ENCODE data around the gene AHDC1. TPM values are rescaled to one million over a fixed set of nuclear protein-coding genes. Genes with fewer than 3 reads are reported as not detected.

AHDC1 gene
- polyA plus RNA-seq, 3 donors, result 0.16 to 3.3 (median 0.30) TPM

GRCh38 chr1:27583479-27583878 is 20.5 kb downstream of the AHDC1 start:
- Histone ChIP-seq H3K27ac (ENCODE audit: low read depth in 1 of 2, low read length in 2 of 2) (no peak overlapping the region), H3K27me3 (ENCODE audit: control insufficient read depth in 2 of 2, insufficient read depth in 2 of 2, low read length in 2 of 2) (no peaks in the 10 kb centered on the region), H3K4me3 (replicated peaks in 1 of 3; ENCODE audit: low read depth in 2 of 3, low read length in 3 of 3) (no peak overlapping the region), H3K9ac (ENCODE audit: insufficient read depth, low read length, poor library complexity, severe bottlenecking) (no peak overlapping the region), H4K20me1 (ENCODE audit: insufficient read depth, low read length) (peaks cover 8% of the 10 kb centered on the region), H3K4me1 (ENCODE audit: control insufficient read depth in 1 of 2, insufficient read depth in 2 of 2, low read length in 2 of 2) (no peaks in the 10 kb centered on the region), H3K36me3 (replicated peaks in 1 of 2; ENCODE audit: control insufficient read depth in 1 of 2, insufficient read depth in 2 of 2, low read length in 2 of 2) (no peaks in the 10 kb centered on the region), H3K9me3 (replicated peaks in 1 of 2; ENCODE audit: control insufficient read depth in 1 of 2, insufficient read depth in 1 of 2, low read length in 2 of 2) (no peaks in the 10 kb centered on the region), H3K4me2 (replicated peaks; ENCODE audit: extremely low read depth, low read length, poor library complexity, severe bottlenecking) (no peak overlapping the region), H3K79me2 (ENCODE audit: insufficient read depth, low read length) (no peaks in the 10 kb centered on the region), H2AFZ (ENCODE audit: insufficient read depth, low read depth, low read length, poor library complexity, severe bottlenecking) (no peak overlapping the region)
- intact Hi-C loops (cut with micrococcal nuclease), result no loop called here
- Mint-ChIP-seq H3K9me3 (peaks cover 0 to 1% (median 0%) of the 10 kb centered on the region in 7 donors), H3K4me1 (peaks cover 3% of the 10 kb centered on the region), H3K27me3 (ENCODE audit: low read depth in 3 of 3) (peaks cover 0 to 2% (median 0%) of the 10 kb centered on the region in 3 donors), H3K36me3 (peaks cover 0 to 2% of the 10 kb centered on the region in 2 donors), H3K27ac (no peak overlapping the region), H3K4me3 (no peak overlapping the region)
- WGBS (ENCODE audit: insufficient coverage), result no CpG with 5 or more reads among the region's 3 CpGs
- no peak for TF ChIP-seq CTCF (IDR thresholded peaks at IDR 0.05)
- DNase-seq, result no peak

GRCh38 chr1:27581823-27582243 is 22.1 kb downstream of the AHDC1 start:
- no peak overlapping the region for H3K27ac Mint-ChIP-seq
- peaks cover 5 to 9% of the 10 kb centered on the region in 2 donors for H3K4me1 ChIP-seq (ENCODE audit: control insufficient read depth in 1 of 2, insufficient read depth in 2 of 2, low read length in 2 of 2)
- H3K4me2 ChIP-seq (replicated peaks; ENCODE audit: extremely low read depth, low read length, poor library complexity, severe bottlenecking), result no peak overlapping the region
- H2AFZ ChIP-seq (ENCODE audit: insufficient read depth, low read depth, low read length, poor library complexity, severe bottlenecking), result no peak overlapping the region
- H3K9me3 ChIP-seq (replicated peaks in 1 of 2; ENCODE audit: control insufficient read depth in 1 of 2, insufficient read depth in 1 of 2, low read length in 2 of 2), result no peaks in the 10 kb centered on the region
- H3K79me2 ChIP-seq (ENCODE audit: insufficient read depth, low read length), result no peaks in the 10 kb centered on the region
- no peak overlapping the region for H3K4me3 Mint-ChIP-seq
- H4K20me1 ChIP-seq (ENCODE audit: insufficient read depth, low read length), result peaks cover 17% of the 10 kb centered on the region
- H3K9ac ChIP-seq (ENCODE audit: insufficient read depth, low read length, poor library complexity, severe bottlenecking), result no peak overlapping the region
- H3K36me3 Mint-ChIP-seq, result peaks cover 0 to 2% of the 10 kb centered on the region in 2 donors
- H3K4me1 Mint-ChIP-seq, result peaks cover 14% of the 10 kb centered on the region
- peaks cover 0 to 1% (median 0%) of the 10 kb centered on the region in 7 donors for H3K9me3 Mint-ChIP-seq
- 78% methylated on average over 5 of the region's 6 CpGs for WGBS (ENCODE audit: insufficient coverage)
- no peak overlapping the region for H3K4me3 ChIP-seq (replicated peaks in 1 of 3; ENCODE audit: low read depth in 2 of 3, low read length in 3 of 3)
- peaks cover 0 to 2% of the 10 kb centered on the region in 2 donors for H3K27me3 ChIP-seq (ENCODE audit: control insufficient read depth in 2 of 2, insufficient read depth in 2 of 2, low read length in 2 of 2)
- no peak overlapping the region for H3K27ac ChIP-seq (ENCODE audit: low read depth in 1 of 2, low read length in 2 of 2)
- TF ChIP-seq CTCF (IDR thresholded peaks at IDR 0.05), result no peak
- DNase-seq, result no peak
- peaks cover 3 to 4% (median 3%) of the 10 kb centered on the region in 3 donors for H3K27me3 Mint-ChIP-seq (ENCODE audit: low read depth in 3 of 3)
- intact Hi-C loops (cut with micrococcal nuclease), result no loop called here
- no peaks in the 10 kb centered on the region for H3K36me3 ChIP-seq (replicated peaks in 1 of 2; ENCODE audit: control insufficient read depth in 1 of 2, insufficient read depth in 2 of 2, low read length in 2 of 2)

Data from CD14-positive monocyte (primary cell).